GM13977 (cell line): ENCODE results near the gene ABCA8.

ENCODE experiments used
- DNase-seq: peaks from one replicate; pipeline ENCODE4 v3.0.0; 2012; ENCODE audit warnings: low spot score
- CTCF ChIP-seq: IDR thresholded peaks from 2 replicates; pipeline ENCODE4 v1.5.1; 2012; ENCODE audit warnings: mild to moderate bottlenecking, control low read depth; ENCODE audit not compliant: insufficient read depth; ENCODE audit errors: extremely low read depth, missing control alignments
- in situ Hi-C: fragments of 300-500 bp; cut with MboI; formaldehyde crosslinking; loops from one replicate; pipeline ENCODE4 v1.12.0; 2022; ENCODE audit warnings: low sequenced_read_pairs, low pct_unique_long_range_greater_than_20kb, mixed read lengths, inconsistent platforms; ENCODE audit not compliant: unreplicated experiment

Gene ABCA8

GRCh38 chr17:68849673-68850610 lies 105.2 kb downstream of the ABCA8 start:
- no peak for DNase-seq
- TF ChIP-seq CTCF: no peak
- in situ Hi-C loops: no loop called here

- in situ Hi-C loops: no loop called here
- no peak for TF ChIP-seq CTCF
- no peak for DNase-seq
Measured at GRCh38 chr17:68847711-68848110, 107.5 kb downstream of the ABCA8 start.

GRCh38 chr17:68843522-68843921 lies 111.7 kb downstream of the ABCA8 start:
- in situ Hi-C loops: no loop called here
- no peak for TF ChIP-seq CTCF
- DNase-seq: no peak

- DNase-seq: no peak
- no peak for TF ChIP-seq CTCF
- in situ Hi-C loops: no loop called here
Measured at GRCh38 chr17:68840073-68840472, 115.1 kb downstream of the ABCA8 start.

GRCh38 chr17:68835071-68835470 lies 120.1 kb downstream of the ABCA8 start:
- TF ChIP-seq CTCF: no peak
- in situ Hi-C loops: no loop called here
- no peak for DNase-seq

GRCh38 chr17:68834328-68834836 lies 120.8 kb downstream of the ABCA8 start:
- in situ Hi-C loops: no loop called here
- DNase-seq: no peak
- TF ChIP-seq CTCF: no peak
